Gastroesophageal sphincter (tissue), 2 donors: Measurements from ENCODE around the gene CSMD2.

Source experiments
- POLR2A ChIP-seq, 2 donors: fragments of 450-650 bp; IDR thresholded peaks; one replicate each; pipeline ENCODE4 v1.6.1; 2017; ENCODE audit warnings: antibody characterized with exemption in 2 of 2, mild to moderate bottlenecking in 2 of 2, moderate library complexity in 1 of 2
- POLR2AphosphoS5 ChIP-seq: sonication (generic); formaldehyde crosslinking; IDR thresholded peaks from one replicate; pipeline ENCODE4 v1.6.1; 2017; ENCODE audit warnings: antibody characterized with exemption

GRCh38 chr1:33943978-33944377 lies 221.1 kb downstream of the CSMD2 start:
- TF ChIP-seq POLR2A (IDR thresholded peaks at IDR 0.05) (no peak), POLR2AphosphoS5 (no peak)
